Mucosa of descending colon (tissue), 3 donors: Measurements from ENCODE around the gene LRRC8D. TPM values are rescaled to one million over a fixed set of nuclear protein-coding genes. Genes with fewer than 3 reads are reported as not detected.

ENCODE experiments used
- ATAC-seq: fragments of 200-7000 bp; cut with Tn5 transposase; one replicate; pipeline ENCODE4 v1.9.1; 2020; ENCODE audit warnings: mild to moderate bottlenecking, moderate library complexity
- DNase-seq, 3 donors: peaks; one replicate each; pipeline ENCODE4 v3.0.0-alpha.2; 2020
- H3K36me3 ChIP-seq: fragments of 200-600 bp; one replicate; pipeline ENCODE4 v1.8.0; 2021; ENCODE audit warnings: low read depth, mild to moderate bottlenecking
- H3K4me1 ChIP-seq: fragments of 200-600 bp; one replicate; pipeline ENCODE4 v1.8.0; 2021; ENCODE audit warnings: low read depth, mild to moderate bottlenecking
- H3K4me3 ChIP-seq: fragments of 200-600 bp; one replicate; pipeline ENCODE4 v1.8.0; 2021; ENCODE audit warnings: mild to moderate bottlenecking
- H3K9me3 ChIP-seq: fragments of 200-600 bp; one replicate; pipeline ENCODE4 v1.8.0; 2021; ENCODE audit warnings: mild to moderate bottlenecking
- CTCF ChIP-seq: fragments of 200-600 bp; IDR thresholded peaks from one replicate; pipeline ENCODE4 v1.8.0; 2022; ENCODE audit warnings: antibody characterized with exemption, mild to moderate bottlenecking
- intact Hi-C, 2 donors: fragments of 100-400 bp; cut with DNase I in 1 of 2; cut with micrococcal nuclease in 1 of 2; formaldehyde crosslinking; loops; one replicate each; pipeline versions ENCODE4 v1.11.0 to v1.11.1; 2022; cut with DNase I, micrococcal nuclease
- total RNA-seq, 3 donors: library from RNA; stranded (reverse); fragmentation: NEBNext Ultra II Directional in 2 of 3; extraction: Animal tissue kit (Norgen Biotek cat#: 25700) in 2 of 3; gene quantifications; one replicate each; pipeline versions ENCODE4 v1.2.1 to v1.2.4, GENCODE V29; 2021 to 2023
- donor health status: DM: no; HTN: no; CAD: no; lungs with moderate emphysema.
- donor health status: DM: no; HTN: no; CAD: no.
- donor health status: DM: no; HTN: yes; CAD: no.

LRRC8D gene
- total RNA-seq, 3 donors from 2014 or later: 22.8 to 43.3 (median 39.6) TPM

- no peaks in the 10 kb centered on the region for H3K36me3 ChIP-seq
- DNase-seq (no peak), ATAC-seq (no peak)
Measured at GRCh38 chr1:89955311-89956205, 134.7 kb downstream of the LRRC8D start.

GRCh38 chr1:89957107-89957506, 136.3 kb downstream of the LRRC8D start:
- ATAC-seq (peak; percentile 38), DNase-seq (no peak)
- Histone ChIP-seq H3K9me3 (no peaks in the 10 kb centered on the region), H3K36me3 (no peaks in the 10 kb centered on the region), H3K4me1 (peaks cover 5% of the 10 kb centered on the region), H3K4me3 (no peak overlapping the region)
- intact Hi-C loops: no loop called here
- TF ChIP-seq CTCF: no peak

More at GRCh38 chr1:89955311-89956205, 134.7 kb downstream of the LRRC8D start:
- no peak overlapping the region for H3K4me3 ChIP-seq
- peaks cover 7% of the 10 kb centered on the region for H3K4me1 ChIP-seq
- intact Hi-C loops: no loop called here
- H3K9me3 ChIP-seq: no peaks in the 10 kb centered on the region
- no peak for TF ChIP-seq CTCF

DNA sequence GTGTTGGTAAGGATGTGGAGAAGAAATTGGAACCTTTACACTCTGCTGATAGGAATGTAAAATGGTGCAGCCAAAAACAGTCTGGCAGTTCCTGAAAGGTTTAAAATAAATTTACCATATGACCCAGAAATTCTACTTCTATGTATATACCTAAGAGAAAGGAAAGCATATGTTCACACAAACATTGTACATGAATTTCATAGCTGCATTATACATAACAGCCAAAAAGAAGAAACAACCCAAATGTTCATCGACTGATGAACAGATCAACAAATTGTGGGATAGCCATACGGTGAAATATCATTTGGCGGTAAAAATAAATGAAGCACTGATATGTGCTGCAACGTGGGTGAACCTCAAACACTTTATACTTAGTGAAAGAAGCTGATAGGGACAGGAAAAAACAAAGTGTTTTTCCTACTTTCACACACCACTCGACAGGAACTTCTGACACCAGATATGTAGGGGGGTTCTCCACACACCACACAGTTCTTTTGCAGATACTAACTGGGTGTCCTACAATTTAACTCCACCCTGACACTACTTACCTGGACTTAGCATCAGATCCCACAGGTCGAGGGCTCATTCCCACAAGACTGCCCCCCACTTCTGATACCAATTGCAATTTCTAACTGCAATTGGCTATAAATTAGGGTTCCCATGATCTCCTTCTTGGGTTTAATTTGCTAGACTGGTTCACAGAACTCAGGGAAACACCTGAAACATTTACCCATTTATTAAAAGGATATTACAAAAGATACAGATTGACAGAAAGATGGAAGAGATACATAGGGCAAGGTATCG, 138.2 kb downstream of the LRRC8D start:
- intact Hi-C loops: no loop called here
- no peak overlapping the region for H3K4me3 ChIP-seq
- TF ChIP-seq CTCF: no peak

DNA sequence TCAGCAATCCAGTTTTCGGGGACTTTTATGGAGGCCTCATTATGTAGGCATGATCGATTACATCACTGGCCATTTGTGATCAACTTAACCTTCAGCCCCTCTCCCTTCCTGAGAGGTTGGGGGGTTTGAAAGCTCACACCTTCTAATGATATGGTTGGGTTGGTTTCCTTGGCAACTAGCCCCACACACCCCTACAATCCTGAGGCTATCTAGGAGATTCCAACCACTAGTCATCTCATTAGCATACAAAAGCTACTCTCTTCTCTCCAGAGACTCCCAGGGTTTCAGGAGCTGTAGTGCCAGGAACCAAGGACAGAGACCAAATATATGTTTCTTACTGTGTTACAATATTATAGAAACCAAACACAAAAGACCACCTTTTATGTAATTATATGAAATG, 138.9 kb downstream of the LRRC8D start:
- intact Hi-C loops: no loop called here
- Histone ChIP-seq H3K4me1 (no peaks in the 10 kb centered on the region), H3K36me3 (no peaks in the 10 kb centered on the region), H3K9me3 (no peaks in the 10 kb centered on the region), H3K4me3 (no peak overlapping the region)
- TF ChIP-seq CTCF: no peak
- ATAC-seq: no peak
- DNase-seq: no peak

More for the DNA sequence above, 138.2 kb downstream of the LRRC8D start:
- Histone ChIP-seq H3K4me1 (peaks cover 2% of the 10 kb centered on the region), H3K36me3 (no peaks in the 10 kb centered on the region), H3K9me3 (no peaks in the 10 kb centered on the region)
- ATAC-seq (no peak), DNase-seq (no peak)

DNA sequence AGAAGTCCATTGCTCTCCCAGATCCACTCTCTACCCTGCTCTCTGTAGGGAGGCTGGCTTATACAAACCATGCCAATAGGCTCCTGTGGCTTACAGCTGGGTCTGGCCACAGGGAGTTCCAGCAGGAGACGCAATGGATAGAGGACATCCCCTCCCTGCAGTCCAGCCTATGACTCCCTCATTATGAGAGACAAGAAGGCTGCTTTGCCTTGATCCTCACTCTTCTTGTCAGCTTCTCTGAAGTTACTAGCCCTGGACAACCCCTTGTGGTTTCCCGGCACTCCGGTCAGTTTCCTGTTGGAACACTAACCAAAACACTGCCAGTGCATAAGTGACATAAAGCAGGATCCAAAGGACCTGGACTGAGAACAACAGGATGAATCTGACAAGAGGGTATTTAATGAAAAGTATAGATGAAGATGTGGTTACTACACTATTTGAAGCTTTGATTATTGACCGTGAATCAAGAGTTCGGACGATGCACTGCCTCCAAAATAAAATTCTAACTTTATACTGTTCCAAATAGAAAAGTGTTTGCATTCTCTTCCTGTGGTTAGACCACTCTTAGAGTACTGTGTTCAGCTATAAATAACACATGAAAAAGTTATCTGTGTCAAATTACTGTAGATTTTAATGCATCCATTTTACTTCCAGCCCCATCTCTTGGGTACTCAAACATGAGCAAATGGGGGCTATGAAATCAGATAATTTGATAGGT, 141.4 kb downstream of the LRRC8D start:
- DNase-seq (no peak), ATAC-seq (no peak)
- Histone ChIP-seq H3K9me3 (no peaks in the 10 kb centered on the region), H3K4me1 (no peaks in the 10 kb centered on the region), H3K36me3 (no peaks in the 10 kb centered on the region), H3K4me3 (no peak overlapping the region)
- TF ChIP-seq CTCF: no peak
- intact Hi-C loops: no loop called here
